ENCODE data around the gene TLE3. TPM values are rescaled to one million over a fixed set of nuclear protein-coding genes. Genes with fewer than 3 reads are reported as not detected.
A peak's percentile ranks its signal among the peaks of the same experiment; 100 is the strongest.

Gene TLE3
- polyA plus RNA-seq, 1 donor (not counting 4 experiments of a cell fraction or from before 2014, with no cell fraction given), result 8.3 TPM

DNA sequence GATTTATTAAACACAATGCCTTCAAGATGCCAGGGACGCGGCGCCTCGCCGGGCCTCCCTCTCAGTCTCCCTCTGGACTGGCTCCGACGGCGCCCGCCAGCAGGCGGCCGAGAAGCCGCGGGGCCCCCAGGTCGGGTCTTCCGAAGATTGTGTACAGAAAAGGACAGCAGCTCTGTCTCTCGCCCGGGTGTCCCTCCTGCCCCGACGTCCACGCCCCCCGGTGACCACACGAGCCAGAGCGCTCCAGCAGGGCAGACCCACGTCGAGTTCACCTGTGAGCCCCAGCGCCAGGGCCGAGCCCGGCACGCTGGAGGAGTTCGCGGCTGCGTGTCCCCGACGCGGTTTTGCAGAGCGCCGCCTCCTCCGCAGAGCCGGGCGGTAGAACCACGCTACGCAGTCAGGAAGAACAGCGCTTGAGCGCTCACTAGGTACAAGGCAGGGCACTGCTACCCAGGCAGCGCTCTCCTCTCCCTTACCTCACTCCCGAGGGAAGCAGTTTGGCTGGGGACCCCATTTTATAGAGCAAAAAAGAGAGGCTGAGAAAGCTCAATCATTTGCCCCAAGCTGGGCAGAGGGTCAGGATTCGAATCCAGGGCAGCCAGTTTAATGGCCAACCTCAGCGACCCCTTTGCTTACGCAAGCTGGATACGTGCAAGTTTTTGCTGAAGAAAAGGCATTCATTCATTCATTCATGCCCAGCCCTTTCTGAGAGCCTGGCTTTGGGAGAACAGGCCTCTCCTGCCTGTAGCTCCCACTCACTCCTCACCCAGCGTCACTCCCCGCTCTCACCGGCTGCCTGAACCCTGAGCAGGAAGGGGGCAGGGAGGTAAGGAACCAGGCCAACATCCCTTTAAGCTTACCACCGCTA lies 3.0 kb upstream of the TLE3 start:
- DNase-seq (ENCODE audit: low read depth, low spot score) (no peak), FAIRE-seq (no peak)
- TF ChIP-seq, protein P1, sequence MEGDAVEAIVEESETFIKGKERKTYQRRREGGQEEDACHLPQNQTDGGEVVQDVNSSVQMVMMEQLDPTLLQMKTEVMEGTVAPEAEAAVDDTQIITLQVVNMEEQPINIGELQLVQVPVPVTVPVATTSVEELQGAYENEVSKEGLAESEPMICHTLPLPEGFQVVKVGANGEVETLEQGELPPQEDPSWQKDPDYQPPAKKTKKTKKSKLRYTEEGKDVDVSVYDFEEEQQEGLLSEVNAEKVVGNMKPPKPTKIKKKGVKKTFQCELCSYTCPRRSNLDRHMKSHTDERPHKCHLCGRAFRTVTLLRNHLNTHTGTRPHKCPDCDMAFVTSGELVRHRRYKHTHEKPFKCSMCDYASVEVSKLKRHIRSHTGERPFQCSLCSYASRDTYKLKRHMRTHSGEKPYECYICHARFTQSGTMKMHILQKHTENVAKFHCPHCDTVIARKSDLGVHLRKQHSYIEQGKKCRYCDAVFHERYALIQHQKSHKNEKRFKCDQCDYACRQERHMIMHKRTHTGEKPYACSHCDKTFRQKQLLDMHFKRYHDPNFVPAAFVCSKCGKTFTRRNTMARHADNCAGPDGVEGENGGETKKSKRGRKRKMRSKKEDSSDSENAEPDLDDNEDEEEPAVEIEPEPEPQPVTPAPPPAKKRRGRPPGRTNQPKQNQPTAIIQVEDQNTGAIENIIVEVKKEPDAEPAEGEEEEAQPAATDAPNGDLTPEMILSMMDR (optimal IDR thresholded peaks at IDR 0.05 in 1 of 3, IDR thresholded peaks at IDR 0.05 in 1 of 3, conservative IDR thresholded peaks at IDR 0.05 in 1 of 3; ENCODE audit: extremely low read depth in 1 of 3, insufficient read depth in 2 of 3, low read length in 3 of 3), result peak in 2 of 3 experiments; percentile 11 to 39
- TF ChIP-seq EZH2 (IDR thresholded peaks at IDR 0.05; ENCODE audit: low read length), result peak; percentile 21
- no peak overlapping the region for H3K27ac ChIP-seq (ENCODE audit: control insufficient read depth, insufficient read depth, low read length)
- H3K9me3 ChIP-seq (ENCODE audit: control insufficient read depth, low read depth, low read length), result no peaks in the 10 kb centered on the region
- dilution Hi-C loops (cut with MboI; ENCODE audit: extremely low pct_ligation_motif_present, low sequenced_read_pairs), result no loop called here
- H3K4me1 ChIP-seq (ENCODE audit: control insufficient read depth, extremely low read depth, insufficient read depth, low read length), result peaks cover 19% of the 10 kb centered on the region
- H3K9ac ChIP-seq (ENCODE audit: control insufficient read depth, extremely low read depth, insufficient read depth, low read length), result peak overlapping the region; percentile 41
- H3K27me3 ChIP-seq (ENCODE audit: control insufficient read depth, extremely low read depth, insufficient read depth, low read length), result peaks cover 41% of the 10 kb centered on the region
- peak overlapping the region; percentile 42 for H3K4me2 ChIP-seq (ENCODE audit: control insufficient read depth, extremely low read depth, insufficient read depth, low read depth, low read length)
- H4K20me1 ChIP-seq (ENCODE audit: control insufficient read depth, extremely low read depth, insufficient read depth, low read length), result no peaks in the 10 kb centered on the region
- H3K36me3 ChIP-seq (ENCODE audit: control insufficient read depth in 2 of 2, extremely low read depth in 1 of 2, insufficient read depth in 2 of 2, low read length in 2 of 2), result no peaks in the 10 kb centered on the region
- peak overlapping the region; percentile 8 to 53 (median 10) for H3K4me3 ChIP-seq (ENCODE audit: control insufficient read depth in 2 of 3, extremely low read depth in 1 of 3, insufficient read depth in 2 of 3, low read depth in 1 of 3, low read length in 3 of 3)
- no peaks in the 10 kb centered on the region for H3K9me1 ChIP-seq (ENCODE audit: control insufficient read depth, extremely low read depth, insufficient read depth, low read length)
- peak overlapping the region; percentile 54 for H2AFZ ChIP-seq (ENCODE audit: control insufficient read depth, low read length)
- peaks cover 6% of the 10 kb centered on the region for H3K79me2 ChIP-seq (ENCODE audit: control insufficient read depth, insufficient read depth, low read length)

DNA sequence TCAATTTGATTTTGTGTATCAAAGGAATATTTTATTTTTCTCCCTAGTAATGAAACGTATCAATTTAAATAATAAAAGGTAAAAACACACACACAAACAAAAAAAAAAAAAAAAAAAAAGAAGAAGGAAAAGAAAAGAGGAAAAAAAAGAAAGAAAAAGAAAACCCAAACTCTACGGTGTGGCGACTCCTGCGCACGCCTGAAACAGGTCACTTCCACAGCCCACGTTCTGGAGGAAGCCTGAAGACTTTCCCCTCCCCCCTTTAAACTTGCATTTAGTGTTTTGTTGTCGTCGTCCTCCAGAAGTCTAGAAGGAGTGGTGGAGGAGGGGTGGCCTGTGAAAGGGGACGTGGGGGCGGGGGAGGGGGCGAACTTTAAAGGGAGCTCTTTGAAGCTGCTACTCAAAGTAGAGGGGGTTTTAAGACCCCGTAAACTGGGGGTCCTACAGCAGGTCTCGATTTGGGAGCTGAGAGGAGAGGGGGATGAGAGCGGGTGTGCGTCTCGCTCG lies 2.3 kb upstream of the TLE3 start:
- no peak for TF ChIP-seq EZH2 (IDR thresholded peaks at IDR 0.05; ENCODE audit: low read length)
- TF ChIP-seq, protein P1 (optimal IDR thresholded peaks at IDR 0.05 in 1 of 3, IDR thresholded peaks at IDR 0.05 in 1 of 3, conservative IDR thresholded peaks at IDR 0.05 in 1 of 3; ENCODE audit: extremely low read depth in 1 of 3, insufficient read depth in 2 of 3, low read length in 3 of 3), result no peak
- no peaks in the 10 kb centered on the region for H4K20me1 ChIP-seq (ENCODE audit: control insufficient read depth, extremely low read depth, insufficient read depth, low read length)
- no peak overlapping the region for H3K27ac ChIP-seq (ENCODE audit: control insufficient read depth, insufficient read depth, low read length)
- peak overlapping the region; percentile 41 for H3K9ac ChIP-seq (ENCODE audit: control insufficient read depth, extremely low read depth, insufficient read depth, low read length)
- no peak overlapping the region for H2AFZ ChIP-seq (ENCODE audit: control insufficient read depth, low read length)
- peak overlapping the region; percentile 42 for H3K4me2 ChIP-seq (ENCODE audit: control insufficient read depth, extremely low read depth, insufficient read depth, low read depth, low read length)
- H3K27me3 ChIP-seq (ENCODE audit: control insufficient read depth, extremely low read depth, insufficient read depth, low read length), result peaks cover 37% of the 10 kb centered on the region
- H3K9me3 ChIP-seq (ENCODE audit: control insufficient read depth, low read depth, low read length), result no peaks in the 10 kb centered on the region
- H3K36me3 ChIP-seq (ENCODE audit: control insufficient read depth in 2 of 2, extremely low read depth in 1 of 2, insufficient read depth in 2 of 2, low read length in 2 of 2), result no peaks in the 10 kb centered on the region
- no peak for FAIRE-seq
- dilution Hi-C loops (cut with MboI; ENCODE audit: extremely low pct_ligation_motif_present, low sequenced_read_pairs), result no loop called here
- H3K4me3 ChIP-seq (ENCODE audit: control insufficient read depth in 2 of 3, extremely low read depth in 1 of 3, insufficient read depth in 2 of 3, low read depth in 1 of 3, low read length in 3 of 3), result peak overlapping the region; percentile 8 to 53 (median 10)
- DNase-seq (ENCODE audit: low read depth, low spot score), result no peak
- no peaks in the 10 kb centered on the region for H3K9me1 ChIP-seq (ENCODE audit: control insufficient read depth, extremely low read depth, insufficient read depth, low read length)
- H3K79me2 ChIP-seq (ENCODE audit: control insufficient read depth, insufficient read depth, low read length), result peaks cover 10% of the 10 kb centered on the region
- peaks cover 22% of the 10 kb centered on the region for H3K4me1 ChIP-seq (ENCODE audit: control insufficient read depth, extremely low read depth, insufficient read depth, low read length)
